GM12878 (cell line): ENCODE results near the gene KCNIP2. TPM values are rescaled to one million over a fixed set of nuclear protein-coding genes. Genes with fewer than 3 reads are reported as not detected.
A peak's percentile ranks its signal among the peaks of the same experiment; 100 is the strongest.

Source experiments
- ATAC-seq: fragments of 200-7000 bp; cut with Tn5 transposase; 3 replicates; pipeline ENCODE4 v1.9.1; 2020; ENCODE audit warnings: mild to moderate bottlenecking, moderate library complexity
- BruUV-seq: library from RNA; stranded (reverse); fragments of 400-500 nt; replicated peaks from 2 replicates; lab custom pipeline; 2021; lab: Mats Ljungman, UMichigan
- CTCF ChIA-PET: fragments of 300-600 bp; sonication (Branson Sonifier 250); formaldehyde crosslinking; extraction: SDS; loops from one replicate; lab custom pipeline; 2021; ENCODE audit warnings: inconsistent platforms; lab: Yijun Ruan, JAX
- POLR2A ChIA-PET: fragments of 350-600 bp; formaldehyde crosslinking; extraction: SDS; loops from one replicate; lab custom pipeline; 2021; ENCODE audit warnings: inconsistent platforms; lab: Charles Lee
- RAD21 ChIA-PET: fragments of 300-600 bp; sonication (Branson Sonifier 250); formaldehyde crosslinking; loops from one replicate; lab custom pipeline; 2023; ENCODE audit warnings: antibody characterized with exemption; ENCODE audit not compliant: unreplicated experiment; lab: Charles Lee
- SMC1A ChIA-PET: fragments of 300-600 bp; sonication (Branson Sonifier 250); formaldehyde crosslinking; loops from one replicate; lab custom pipeline; 2023; ENCODE audit not compliant: unreplicated experiment, uncharacterized antibody; lab: Charles Lee
- DNase-seq: peaks from one replicate; pipeline ENCODE4 v3.0.0-alpha.2; 2011; ENCODE audit warnings: low read depth, low spot score
- FAIRE-seq: peaks from 3 replicates; lab custom pipeline; 2011; peaks lifted over from hg19 to GRCh38; lab: Jason Lieb, UNC
- H2AFZ ChIP-seq: 2 replicates; pipeline ENCODE4 v1.6.0; 2011; ENCODE audit warnings: low read depth, low read length, control low read depth; ENCODE audit not compliant: control insufficient read depth
- H3K27ac ChIP-seq: 2 replicates; pipeline ENCODE4 v1.5.1; 2011; ENCODE audit warnings: control low read depth; ENCODE audit not compliant: control insufficient read depth, insufficient read depth
- H3K27me3 ChIP-seq, 2 experiments: replicated peaks in 1 of 2; 2 replicates each; pipeline versions ENCODE4 v1.6.0 to v1.6.1; 2011; ENCODE audit warnings: low read length in 1 of 2; ENCODE audit not compliant: control insufficient read depth in 2 of 2, insufficient read depth in 2 of 2
- H3K36me3 ChIP-seq, 2 experiments: 2 replicates each; pipeline ENCODE4 v1.5.1; 2011; ENCODE audit warnings: low read length in 1 of 2; ENCODE audit not compliant: control insufficient read depth in 2 of 2, insufficient read depth in 2 of 2
- H3K4me1 ChIP-seq: 2 replicates; pipeline ENCODE4 v1.6.1; 2011; ENCODE audit warnings: mild to moderate bottlenecking, low read length, moderate library complexity, mixed read lengths; ENCODE audit not compliant: control insufficient read depth, insufficient read depth
- H3K4me2 ChIP-seq: 2 replicates; pipeline ENCODE4 v1.6.0; 2011; ENCODE audit warnings: control low read depth; ENCODE audit not compliant: control insufficient read depth, insufficient read depth
- H3K4me3 ChIP-seq: fragments of 200-600 bp; sonication (generic); 2 replicates; pipeline ENCODE4 v1.5.1; 2016
- H3K79me2 ChIP-seq: 2 replicates; pipeline ENCODE4 v1.6.0; 2011; ENCODE audit warnings: low read length; ENCODE audit not compliant: control insufficient read depth, insufficient read depth
- H3K9ac ChIP-seq: 2 replicates; pipeline ENCODE4 v1.8.0; 2011; ENCODE audit warnings: low read length, control low read depth, mixed read lengths; ENCODE audit not compliant: control insufficient read depth, insufficient read depth
- H3K9me3 ChIP-seq: replicated peaks from 3 replicates; pipeline ENCODE4 v1.5.1; 2011; ENCODE audit warnings: mild to moderate bottlenecking, low read length; ENCODE audit not compliant: control insufficient read depth, insufficient read depth
- H4K20me1 ChIP-seq: 2 replicates; pipeline ENCODE4 v1.6.0; 2011; ENCODE audit not compliant: control insufficient read depth, insufficient read depth
- CREM ChIP-seq: IDR thresholded peaks from 2 replicates; pipeline ENCODE4 v1.6.1; 2014; ENCODE audit warnings: antibody characterized with exemption, low read depth
- E2F4 ChIP-seq: IDR thresholded peaks from 2 replicates; pipeline ENCODE4 v1.6.1; 2012; ENCODE audit warnings: low read depth, low read length, improper control_type of control experiment
- EP300 ChIP-seq, 2 experiments: fragments of 150-350 bp in 1 of 2; IDR thresholded peaks; 2 replicates each; pipeline ENCODE4 v1.6.1; 2011 to 2012; ENCODE audit warnings: low read depth in 2 of 2, low read length in 2 of 2, borderline replicate concordance in 1 of 2, improper control_type of control experiment in 1 of 2, inconsistent platforms in 1 of 2; ENCODE audit not compliant: control insufficient read depth in 1 of 2
- POLR2AphosphoS2 ChIP-seq: IDR thresholded peaks from 2 replicates; pipeline ENCODE4 v1.6.1; 2011; ENCODE audit warnings: low read depth, mild to moderate bottlenecking, low read length, improper control_type of control experiment, moderate library complexity
- PRDM15 ChIP-seq: fragments of 450-650 bp; formaldehyde crosslinking; IDR thresholded peaks from 2 replicates; pipeline ENCODE4 v1.4.0; 2020; ENCODE audit warnings: mild to moderate bottlenecking, moderate library complexity
- RELA ChIP-seq: fragments of 450-650 bp; IDR thresholded peaks from 2 replicates; pipeline ENCODE4 v1.8.0; 2014; ENCODE audit warnings: borderline replicate concordance; ENCODE audit not compliant: partially characterized antibody
- SPI1 ChIP-seq: IDR thresholded peaks from 2 replicates; pipeline ENCODE4 v1.6.1; 2011; ENCODE audit warnings: low read depth, mild to moderate bottlenecking, low read length, moderate library complexity, borderline replicate concordance; ENCODE audit not compliant: insufficient read depth
- TCF12 ChIP-seq: IDR thresholded peaks from 2 replicates; pipeline ENCODE4 v1.6.1; 2011; ENCODE audit warnings: low read depth, mild to moderate bottlenecking, low read length
- WRNIP1 ChIP-seq: IDR thresholded peaks from 2 replicates; pipeline ENCODE4 v1.6.1; 2011; ENCODE audit warnings: low read depth, low read length, improper control_type of control experiment, borderline replicate concordance
- YBX1 ChIP-seq: fragments of 450-650 bp; IDR thresholded peaks from 2 replicates; pipeline ENCODE4 v1.6.1; 2016; ENCODE audit warnings: antibody characterized with exemption
- ZNF207 ChIP-seq: fragments of 450-650 bp; IDR thresholded peaks from 2 replicates; pipeline ENCODE4 v1.6.1; 2014; ENCODE audit warnings: antibody characterized with exemption, mild to moderate bottlenecking, borderline replicate concordance
- ZNF622 ChIP-seq: fragments of 450-650 bp; IDR thresholded peaks from 2 replicates; pipeline ENCODE4 v1.6.1; 2017; ENCODE audit warnings: mild to moderate bottlenecking, inconsistent platforms
- WGBS: methylation state at CpG from one replicate; pipeline ENCODE4 v1.1.6; 2016; ENCODE audit warnings: low lambda C conversion rate; ENCODE audit not compliant: insufficient replicate concordance, insufficient coverage; ENCODE audit errors: missing lambda C conversion rate; 5-methylcytosine and 5-hydroxymethylcytosine counted together
- in situ Hi-C: fragments of 300-500 bp; cut with MboI; formaldehyde crosslinking; loops from 9 replicates; pipeline ENCODE4 v1.14.3; 2018; ENCODE audit warnings: mixed read lengths
- intact Hi-C: fragments of 100-400 bp; cut with micrococcal nuclease; formaldehyde crosslinking; loops from one replicate; pipeline ENCODE4 v1.14.2; 2022; ENCODE audit not compliant: unreplicated experiment
- polyA plus RNA-seq, 11 experiments: library from polyadenylated mRNA; depleted of rRNA in 4 of 11; unstranded in 6 of 11; stranded (reverse) in 5 of 11; fragments of >200 nt; fragmentation: Nextera tagmentation in 4 of 11; fragmentation: Illumina TruSeq in 1 of 11; extraction: Ambion mirVana in 4 of 11; extraction: Trizol in 1 of 11; gene quantifications; 1 replicate in 1 of 11; 2 replicates in 10 of 11; pipeline versions ENCODE4 v1.2.1 to v1.2.3, GENCODE V29; 2011 to 2016; ENCODE audit warnings: inconsistent platforms in 2 of 11, missing spikeins in 2 of 11, low read depth in 1 of 11
- total RNA-seq, 4 experiments: library from RNA; depleted of rRNA in 3 of 4; stranded (reverse); fragments of >200 nt in 3 of 4; fragmentation: Illumina TruSeq in 1 of 4; extraction: Trizol in 1 of 4; gene quantifications; 2 replicates each; pipeline versions ENCODE4 v1.2.1 to v1.2.3, GENCODE V29; 2013 to 2021
- TF ChIP-seq, protein P1 (sequence below): IDR thresholded peaks from 2 replicates; pipeline ENCODE4 v1.6.1; 2011; ENCODE audit warnings: borderline replicate concordance, low read depth, mild to moderate bottlenecking, moderate library complexity, mixed read lengths, low read length; ENCODE audit not compliant: insufficient read depth; ENCODE audit errors: extremely low read length

KCNIP2 gene
- total and polyA plus RNA-seq, 10 of the 15 experiments (the other 5 are each of a cell fraction or from before 2014, with no cell fraction given) = 0.46 to 4.3 (median 1.7) TPM

GRCh38 chr10:101858723-101859500 lies 15.3 kb upstream of the KCNIP2 start (continued):
- TF ChIP-seq CREM (0 out of 2 replicates have a peak, but pooled peaks have one; percentile 4), PRDM15 (CRISPR knock-in tag) (0 out of 2 replicates have a peak, but pooled peaks have one; percentile 45), EP300 (IDR thresholded peaks at IDR 0.05; ENCODE audit: borderline replicate concordance in 1 of 2, control insufficient read depth in 1 of 2, low read depth in 2 of 2, low read length in 2 of 2) (peak in 1 of 2 experiments; percentile 37; a peak in 1 of 4 replicates)

GRCh38 chr10:101857802-101858476 lies 14.3 kb upstream of the KCNIP2 start:
- intact Hi-C loops = no loop called here
- TF ChIP-seq POLR2AphosphoS2 (no peak), E2F4 (no peak), RELA (no peak), ZNF207 (no peak), YBX1 (no peak), WRNIP1 (no peak), TCF12 (no peak), SPI1 (no peak), ZNF622 (no peak)
- TF ChIP-seq, protein P1, sequence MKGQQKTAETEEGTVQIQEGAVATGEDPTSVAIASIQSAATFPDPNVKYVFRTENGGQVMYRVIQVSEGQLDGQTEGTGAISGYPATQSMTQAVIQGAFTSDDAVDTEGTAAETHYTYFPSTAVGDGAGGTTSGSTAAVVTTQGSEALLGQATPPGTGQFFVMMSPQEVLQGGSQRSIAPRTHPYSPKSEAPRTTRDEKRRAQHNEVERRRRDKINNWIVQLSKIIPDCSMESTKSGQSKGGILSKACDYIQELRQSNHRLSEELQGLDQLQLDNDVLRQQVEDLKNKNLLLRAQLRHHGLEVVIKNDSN = no peak

More at GRCh38 chr10:101857802-101858476, 14.3 kb upstream of the KCNIP2 start:
- no peak overlapping the region for H3K4me3 ChIP-seq
- FAIRE-seq = no peak
- H3K27ac ChIP-seq = peak overlapping the region; percentile 83
- no peak for DNase-seq
- ChIA-PET POLR2A (interaction anchor here (0.5 to 1.9 kb wide), 8 partner anchors 13 to 260 kb away, joined by 3 to 7 read pairs (median 4); no protein-coding TSS in a partner anchor), RAD21 (interaction anchor here (0.9 to 3.3 kb wide), 6 partner anchors 9 to 152 kb away, joined by 3 to 31 read pairs (median 14); no protein-coding TSS in a partner anchor), SMC1A (interaction anchor here (0.6 to 7.9 kb wide), 20 partner anchors 8 to 256 kb away, joined by 3 to 62 read pairs (median 4); partner anchors contain the start of gene KCNIP2), CTCF (interaction anchor here (0.9 to 14.0 kb wide), 10 partner anchors 11 to 215 kb away, joined by 3 to 143 read pairs (median 6); partner anchors contain the start of gene KCNIP2)
- no peaks in the 10 kb centered on the region for H3K27me3 ChIP-seq
- peak overlapping the region; percentile 88 for H3K4me2 ChIP-seq
- WGBS = 32% methylated on average over 1 of the region's 1 CpG
- ATAC-seq = no peak; the same call in 2 of the 3 replicates
- H3K4me1 ChIP-seq = peaks cover 32% of the 10 kb centered on the region
- BruUV-seq = no TSS peak
- in situ Hi-C loops = no loop called here
- H3K9me3 ChIP-seq = peaks cover 8% of the 10 kb centered on the region
- no peak overlapping the region for H3K9ac ChIP-seq
- no peaks in the 10 kb centered on the region for H3K79me2 ChIP-seq
- no peaks in the 10 kb centered on the region for H4K20me1 ChIP-seq
- no peaks in the 10 kb centered on the region; a peak in 1 of 4 replicates for H3K36me3 ChIP-seq
- no peak overlapping the region for H2AFZ ChIP-seq
